GM21381 (cell line): Measurements from ENCODE around the gene RGPD8.
"Not testable (repeated sequence)": the region's sequence is repeated elsewhere in the genome, so short reads cannot be mapped to it uniquely, and the experiment has no call there.

Experiments
- ATAC-seq: cut with Tn5 transposase; IDR thresholded peaks from one replicate; pipeline ENCODE4 v1.9.1; 2021; ENCODE audit warnings: mild to moderate bottlenecking, moderate library complexity; ENCODE audit not compliant: unreplicated experiment

The RGPD8 gene

GRCh38 chr2:112433480-112433879 is at the start of gene RGPD8:
TSS of gene RGPD8 (minus strand) at chr2:112433645. CDS start at chr2:112433453, 192 bp downstream.
- ATAC-seq, result peak; percentile 98

GRCh38 chr2:112483042-112483473 is 49.6 kb upstream of the RGPD8 start:
- no peak for ATAC-seq

GRCh38 chr2:112482309-112483041 is 49.0 kb upstream of the RGPD8 start:
- ATAC-seq, result peak; percentile 10

- ATAC-seq, result peak; percentile 61
Observed at GRCh38 chr2:112481528-112482233, 48.2 kb upstream of the RGPD8 start, which contains the start of gene TTL. TSS of gene TTL (plus strand) at chr2:112482156. CDS start at chr2:112482345, 189 bp downstream.

GRCh38 chr2:112481050-112481527 is 47.6 kb upstream of the RGPD8 start:
- peak; percentile 66 for ATAC-seq

- no peak for ATAC-seq
Observed at GRCh38 chr2:112480530-112481049, 47.1 kb upstream of the RGPD8 start.

GRCh38 chr2:112476434-112476833 is 43.0 kb upstream of the RGPD8 start:
- no peak for ATAC-seq

- ATAC-seq, result no peak
Observed at GRCh38 chr2:112474844-112475486, 41.5 kb upstream of the RGPD8 start.

- no peak for ATAC-seq
Observed at GRCh38 chr2:112472547-112473263, 39.3 kb upstream of the RGPD8 start.

GRCh38 chr2:112465382-112465781 is 31.9 kb upstream of the RGPD8 start:
- ATAC-seq, result no peak

GRCh38 chr2:112463256-112463655 is 29.8 kb upstream of the RGPD8 start:
- ATAC-seq, result no peak

- ATAC-seq, result no peak
Observed at GRCh38 chr2:112462178-112462577, 28.7 kb upstream of the RGPD8 start.

GRCh38 chr2:112459372-112459771 is 25.9 kb upstream of the RGPD8 start:
- no peak for ATAC-seq

GRCh38 chr2:112454586-112454985 is 21.1 kb upstream of the RGPD8 start:
- no peak for ATAC-seq

GRCh38 chr2:112451317-112451716 is 17.9 kb upstream of the RGPD8 start:
- no peak for ATAC-seq

- ATAC-seq, result no peak
Observed at GRCh38 chr2:112449854-112450253, 16.4 kb upstream of the RGPD8 start.

- not testable (repeated sequence) for ATAC-seq
Observed at GRCh38 chr2:112444256-112444655, 10.8 kb upstream of the RGPD8 start.

GRCh38 chr2:112438603-112439261 is 5.3 kb upstream of the RGPD8 start:
- not testable (repeated sequence) for ATAC-seq

- ATAC-seq, result not testable (repeated sequence)
Observed at GRCh38 chr2:112437405-112437831, 4.0 kb upstream of the RGPD8 start.

GRCh38 chr2:112436993-112437392 is 3.5 kb upstream of the RGPD8 start:
- not testable (repeated sequence) for ATAC-seq
